ENCODE measurements around the gene EIF1. TPM values are rescaled to one million over a fixed set of nuclear protein-coding genes. Genes with fewer than 3 reads are reported as not detected.
A peak's percentile ranks its signal among the peaks of the same experiment; 100 is the strongest.

EIF1 gene
- total RNA-seq, 4 donors from 2014 or later: 172 to 458 (median 243) TPM

DNA sequence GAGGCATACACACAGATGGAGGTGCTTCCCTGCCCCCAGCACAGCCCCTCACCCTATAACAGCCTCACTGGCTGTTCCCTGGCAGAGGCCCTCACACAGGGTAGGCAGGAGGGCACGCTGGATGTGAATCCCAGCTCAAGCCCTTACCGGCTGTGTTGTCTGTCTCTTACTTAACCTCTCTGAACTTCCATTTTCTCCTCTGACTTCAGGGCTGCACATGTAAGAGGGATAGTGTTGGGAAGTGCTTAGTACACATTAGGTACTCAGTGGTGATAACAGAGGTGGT is 24.6 kb upstream of the EIF1 start:
- Histone ChIP-seq H3K4me3 (no peak overlapping the region), H3K9me3 (no peaks in the 10 kb centered on the region), H3K27ac (peak overlapping the region in 1 of 4 donors; percentile 14), H3K4me1 (peaks cover 0 to 39% (median 5%) of the 10 kb centered on the region in 4 donors), H3K27me3 (no peaks in the 10 kb centered on the region), H3K36me3 (no peaks in the 10 kb centered on the region)
- no peak for DNase-seq (ENCODE audit: low spot score in 2 of 2)
- 77 to 78% methylated on average over 2 of the region's 2 CpGs for WGBS, 2 donors
- TF ChIP-seq POLR2A (IDR thresholded peaks at IDR 0.05): no peak

DNA sequence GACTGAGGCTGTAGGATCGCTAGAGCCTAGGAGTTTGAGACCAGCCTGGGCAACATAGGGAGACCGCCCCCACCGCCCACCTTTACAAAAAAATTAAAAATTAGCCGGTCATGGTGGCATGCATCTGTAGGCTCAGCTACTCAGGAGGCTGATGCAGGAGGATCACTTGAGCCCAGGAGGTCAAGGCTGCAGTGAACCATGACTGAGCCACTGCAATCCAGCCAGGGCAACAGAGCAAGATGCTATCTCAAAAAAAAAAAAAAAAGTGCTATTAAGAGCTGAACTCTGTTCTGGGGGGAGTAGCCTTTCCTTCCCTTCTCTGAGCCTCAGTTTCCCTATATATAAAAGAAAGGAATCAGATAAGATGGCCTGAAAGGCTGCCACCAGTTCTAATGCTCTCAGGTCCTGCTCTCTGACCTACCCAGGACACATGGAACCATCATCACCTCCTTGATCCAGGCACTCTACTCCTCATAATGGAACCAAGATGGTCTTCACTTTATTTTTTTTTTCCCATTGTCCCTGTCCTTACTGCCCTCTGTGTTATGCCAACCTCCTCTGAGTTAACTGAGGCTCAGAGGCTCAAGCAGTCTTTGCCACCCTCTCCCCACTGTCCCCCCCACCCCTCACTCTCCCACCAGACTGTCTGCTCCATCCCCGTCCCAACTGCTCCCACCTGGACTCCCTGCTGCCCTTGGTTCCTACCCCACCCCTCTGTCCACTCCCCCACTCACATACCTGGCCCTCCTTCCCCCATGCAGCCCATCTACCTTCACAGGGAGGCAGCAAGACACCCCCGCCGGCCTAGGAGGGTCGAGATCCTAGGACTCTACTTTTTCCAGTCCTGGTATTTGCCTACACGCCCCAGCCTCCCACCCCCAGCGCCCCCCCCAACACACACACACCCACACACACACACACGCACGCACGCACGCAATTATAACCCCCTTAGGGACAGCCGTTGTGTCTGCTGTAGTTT is 23.8 kb upstream of the EIF1 start:
- no peak for DNase-seq (ENCODE audit: low spot score in 2 of 2)
- H3K4me1 ChIP-seq: peaks cover 0 to 39% (median 5%) of the 10 kb centered on the region in 4 donors
- no peaks in the 10 kb centered on the region for H3K36me3 ChIP-seq
- H3K9me3 ChIP-seq: no peaks in the 10 kb centered on the region
- peak overlapping the region; percentile 76 to 92 (median 84) for H3K27ac ChIP-seq
- H3K27me3 ChIP-seq: no peaks in the 10 kb centered on the region
- TF ChIP-seq POLR2A (IDR thresholded peaks at IDR 0.05) (no peak), EP300 (IDR thresholded peaks at IDR 0.05) (no peak)
- TF ChIP-seq, protein P1, sequence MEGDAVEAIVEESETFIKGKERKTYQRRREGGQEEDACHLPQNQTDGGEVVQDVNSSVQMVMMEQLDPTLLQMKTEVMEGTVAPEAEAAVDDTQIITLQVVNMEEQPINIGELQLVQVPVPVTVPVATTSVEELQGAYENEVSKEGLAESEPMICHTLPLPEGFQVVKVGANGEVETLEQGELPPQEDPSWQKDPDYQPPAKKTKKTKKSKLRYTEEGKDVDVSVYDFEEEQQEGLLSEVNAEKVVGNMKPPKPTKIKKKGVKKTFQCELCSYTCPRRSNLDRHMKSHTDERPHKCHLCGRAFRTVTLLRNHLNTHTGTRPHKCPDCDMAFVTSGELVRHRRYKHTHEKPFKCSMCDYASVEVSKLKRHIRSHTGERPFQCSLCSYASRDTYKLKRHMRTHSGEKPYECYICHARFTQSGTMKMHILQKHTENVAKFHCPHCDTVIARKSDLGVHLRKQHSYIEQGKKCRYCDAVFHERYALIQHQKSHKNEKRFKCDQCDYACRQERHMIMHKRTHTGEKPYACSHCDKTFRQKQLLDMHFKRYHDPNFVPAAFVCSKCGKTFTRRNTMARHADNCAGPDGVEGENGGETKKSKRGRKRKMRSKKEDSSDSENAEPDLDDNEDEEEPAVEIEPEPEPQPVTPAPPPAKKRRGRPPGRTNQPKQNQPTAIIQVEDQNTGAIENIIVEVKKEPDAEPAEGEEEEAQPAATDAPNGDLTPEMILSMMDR (IDR thresholded peaks at IDR 0.05): no peak
- 40 to 49% methylated on average over 14 to 15 of the region's 15 CpGs for WGBS, 2 donors
- peak overlapping the region in 3 of 4 donors; percentile 33 to 56 (median 46) for H3K4me3 ChIP-seq

DNA sequence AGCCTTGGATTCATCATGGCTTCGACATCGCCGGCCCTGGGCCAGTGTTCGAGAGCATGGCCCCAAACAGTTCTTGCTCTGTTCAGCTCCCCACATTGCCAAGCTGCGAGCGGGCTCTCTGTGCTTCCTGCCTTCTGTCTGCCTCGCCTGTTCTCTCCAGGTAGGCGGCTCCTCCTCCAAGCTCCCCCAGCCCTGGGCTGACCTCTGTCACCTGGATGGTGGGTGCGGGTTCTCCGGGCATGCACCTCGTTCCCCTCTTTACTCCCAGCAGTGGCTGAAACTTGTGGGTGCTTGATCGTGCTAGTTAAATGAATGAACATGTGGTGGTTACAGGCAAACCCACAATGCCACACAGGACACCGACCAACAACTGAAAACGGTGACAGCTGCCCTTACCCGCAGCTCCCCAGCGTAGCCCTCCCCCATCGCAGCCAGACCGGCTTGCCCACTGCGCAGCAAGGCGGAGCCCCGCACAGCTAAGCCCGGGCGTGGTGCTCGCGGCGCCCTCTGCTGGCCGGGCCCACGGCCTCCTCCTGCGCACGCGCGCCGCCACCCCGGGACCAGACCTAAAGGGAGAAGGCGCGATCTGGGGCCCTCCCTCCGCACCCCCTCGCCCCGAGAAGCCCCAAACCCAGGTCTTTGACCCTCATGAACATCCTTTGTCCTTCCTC is 23.0 kb upstream of the EIF1 start:
- H3K4me1 ChIP-seq: peaks cover 0 to 39% (median 5%) of the 10 kb centered on the region in 4 donors
- WGBS, 2 donors: 2% methylated on average over 39 of the region's 39 CpGs
- DNase-seq (ENCODE audit: low spot score in 2 of 2): peak; percentile 76 to 79
- TF ChIP-seq, protein P1 (IDR thresholded peaks at IDR 0.05): peak; percentile 97 to 100 (median 98)
- TF ChIP-seq EP300 (IDR thresholded peaks at IDR 0.05) (peak in 1 of 2 donors; percentile 78), POLR2A (IDR thresholded peaks at IDR 0.05) (peak; percentile 56 to 80)
- H3K36me3 ChIP-seq: no peaks in the 10 kb centered on the region
- no peaks in the 10 kb centered on the region for H3K9me3 ChIP-seq
- peak overlapping the region; percentile 76 to 92 (median 84) for H3K27ac ChIP-seq
- H3K4me3 ChIP-seq: peak overlapping the region; percentile 33 to 56 (median 48)
- no peaks in the 10 kb centered on the region for H3K27me3 ChIP-seq

DNA sequence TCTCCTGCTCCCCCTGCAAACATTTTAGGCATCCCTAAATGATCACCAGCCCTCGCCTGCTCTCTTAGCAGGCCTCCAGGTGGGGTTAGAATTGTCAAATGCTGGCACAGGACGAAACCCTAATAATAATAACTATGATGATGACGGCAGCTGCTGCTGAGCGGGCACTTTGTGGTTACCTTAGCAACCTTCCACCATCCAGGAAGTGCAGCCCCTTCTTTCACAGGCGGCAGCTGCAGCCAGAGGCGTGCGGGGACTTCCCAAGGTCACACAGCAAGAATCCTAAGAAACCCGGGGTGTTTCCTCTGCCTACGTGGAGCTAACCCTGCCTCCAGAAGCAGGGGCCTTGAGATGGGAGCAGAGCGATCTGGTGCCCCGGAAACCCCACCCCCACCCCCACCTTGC is 22.4 kb upstream of the EIF1 start:
- Histone ChIP-seq H3K36me3 (no peaks in the 10 kb centered on the region), H3K27ac (peak overlapping the region; percentile 76 to 92 (median 84)), H3K4me1 (peaks cover 0 to 39% (median 5%) of the 10 kb centered on the region in 4 donors), H3K9me3 (no peaks in the 10 kb centered on the region), H3K27me3 (no peaks in the 10 kb centered on the region), H3K4me3 (peak overlapping the region; percentile 33 to 56 (median 48))
- TF ChIP-seq, protein P1 (IDR thresholded peaks at IDR 0.05): peak in 1 of 5 experiments; percentile 46
- TF ChIP-seq POLR2A (IDR thresholded peaks at IDR 0.05) (peak in 1 of 2 donors; percentile 3), EP300 (IDR thresholded peaks at IDR 0.05) (no peak)
- DNase-seq (ENCODE audit: low spot score in 2 of 2): no peak
- whole genome bisulfite sequencing, 2 donors: 1 to 4% methylated on average over 11 of the region's 11 CpGs

DNA sequence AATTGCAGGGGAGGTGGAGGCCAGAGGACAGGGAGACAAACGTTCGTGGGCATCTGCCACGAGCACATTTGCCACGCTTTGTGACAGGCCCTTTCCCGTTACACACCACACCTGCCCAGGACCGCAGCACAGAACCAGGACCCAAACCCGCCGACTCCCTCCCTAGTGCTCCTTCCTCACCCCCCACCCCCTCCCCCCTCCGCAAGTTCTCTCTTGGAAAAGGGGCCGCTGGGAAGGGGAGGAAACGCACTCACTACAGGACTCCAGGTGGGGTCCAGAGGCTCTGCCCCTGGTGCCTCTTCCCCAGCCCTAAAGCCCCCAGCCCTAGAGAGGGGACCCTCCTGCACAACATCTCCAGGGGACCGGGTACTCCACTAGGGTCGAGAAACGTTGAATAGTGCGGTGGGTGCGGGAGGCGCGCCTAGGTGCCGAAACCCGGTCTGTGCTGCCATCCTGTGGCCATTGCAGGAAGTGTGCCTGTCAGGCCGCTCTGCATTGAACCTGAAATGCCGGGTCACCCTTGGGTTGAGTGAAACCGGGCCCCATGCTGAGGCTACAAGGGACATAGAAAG is 21.9 kb upstream of the EIF1 start:
- Histone ChIP-seq H3K27me3 (no peaks in the 10 kb centered on the region), H3K4me3 (peak overlapping the region; percentile 33 to 56 (median 48)), H3K27ac (peak overlapping the region; percentile 76 to 92 (median 84)), H3K9me3 (no peaks in the 10 kb centered on the region), H3K4me1 (peaks cover 0 to 39% (median 5%) of the 10 kb centered on the region in 4 donors), H3K36me3 (no peaks in the 10 kb centered on the region)
- DNase-seq (ENCODE audit: low spot score in 2 of 2): peak; percentile 79 to 89
- WGBS, 2 donors: 1 to 2% methylated on average over 20 to 23 of the region's 23 CpGs
- TF ChIP-seq POLR2A (IDR thresholded peaks at IDR 0.05): no peak
- TF ChIP-seq EP300 (IDR thresholded peaks at IDR 0.05): peak in 1 of 2 donors; percentile 41
- TF ChIP-seq, protein P1 (IDR thresholded peaks at IDR 0.05): peak; percentile 95 to 98 (median 97)

Measured in tibial nerve (tissue), 4 donors.